GM12874 (cell line): ENCODE results near the gene PLAGL1.

Experiments used
- CTCF ChIP-seq: IDR thresholded peaks from 2 replicates; pipeline ENCODE4 v1.5.1; 2011; ENCODE audit warnings: low read depth, mild to moderate bottlenecking, control low read depth, low read length, moderate library complexity; ENCODE audit not compliant: insufficient read depth

The PLAGL1 gene, protein sequence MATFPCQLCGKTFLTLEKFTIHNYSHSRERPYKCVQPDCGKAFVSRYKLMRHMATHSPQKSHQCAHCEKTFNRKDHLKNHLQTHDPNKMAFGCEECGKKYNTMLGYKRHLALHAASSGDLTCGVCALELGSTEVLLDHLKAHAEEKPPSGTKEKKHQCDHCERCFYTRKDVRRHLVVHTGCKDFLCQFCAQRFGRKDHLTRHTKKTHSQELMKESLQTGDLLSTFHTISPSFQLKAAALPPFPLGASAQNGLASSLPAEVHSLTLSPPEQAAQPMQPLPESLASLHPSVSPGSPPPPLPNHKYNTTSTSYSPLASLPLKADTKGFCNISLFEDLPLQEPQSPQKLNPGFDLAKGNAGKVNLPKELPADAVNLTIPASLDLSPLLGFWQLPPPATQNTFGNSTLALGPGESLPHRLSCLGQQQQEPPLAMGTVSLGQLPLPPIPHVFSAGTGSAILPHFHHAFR

DNA sequence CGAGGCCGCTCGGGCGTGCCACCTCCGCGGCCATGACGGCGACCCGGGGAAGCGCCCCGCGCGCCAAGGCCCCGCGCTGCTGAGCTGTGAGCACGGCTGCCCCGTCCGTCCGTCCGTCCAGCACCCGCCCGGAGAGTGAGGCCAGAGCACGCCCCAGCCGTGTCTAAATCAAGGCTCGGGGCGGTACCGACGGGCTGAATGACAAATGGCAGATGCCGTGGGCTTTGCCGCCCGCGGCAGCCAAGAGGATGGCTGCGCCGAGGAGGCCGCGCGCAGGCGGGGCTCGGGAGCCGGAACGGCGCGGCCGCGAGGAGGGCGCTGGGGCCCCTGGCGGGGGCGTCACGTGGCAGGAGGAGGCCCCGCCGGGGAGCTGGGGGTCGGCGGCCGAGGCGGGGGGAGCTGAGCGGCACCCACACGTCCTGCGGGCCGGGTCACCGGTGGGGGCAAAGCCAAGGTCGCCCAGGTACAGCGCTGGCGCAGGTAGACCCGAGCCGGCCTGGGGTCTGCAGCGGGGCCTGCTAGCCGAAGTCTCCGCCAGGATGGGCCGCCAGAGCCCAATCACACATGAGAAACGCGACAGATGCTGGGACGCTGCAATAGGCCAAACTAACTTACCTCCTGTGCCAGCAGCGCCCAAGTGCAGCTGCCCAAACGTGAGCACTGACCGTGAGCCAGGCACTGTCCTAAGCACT, at the start of gene PLAGL1:
Gene PLAGL1, minus strand, starts transcription at position 140 of the 692 bp plus-strand sequence. CDS start 60,123 bp downstream, outside the sequence.
- TF ChIP-seq CTCF: no peak

DNA sequence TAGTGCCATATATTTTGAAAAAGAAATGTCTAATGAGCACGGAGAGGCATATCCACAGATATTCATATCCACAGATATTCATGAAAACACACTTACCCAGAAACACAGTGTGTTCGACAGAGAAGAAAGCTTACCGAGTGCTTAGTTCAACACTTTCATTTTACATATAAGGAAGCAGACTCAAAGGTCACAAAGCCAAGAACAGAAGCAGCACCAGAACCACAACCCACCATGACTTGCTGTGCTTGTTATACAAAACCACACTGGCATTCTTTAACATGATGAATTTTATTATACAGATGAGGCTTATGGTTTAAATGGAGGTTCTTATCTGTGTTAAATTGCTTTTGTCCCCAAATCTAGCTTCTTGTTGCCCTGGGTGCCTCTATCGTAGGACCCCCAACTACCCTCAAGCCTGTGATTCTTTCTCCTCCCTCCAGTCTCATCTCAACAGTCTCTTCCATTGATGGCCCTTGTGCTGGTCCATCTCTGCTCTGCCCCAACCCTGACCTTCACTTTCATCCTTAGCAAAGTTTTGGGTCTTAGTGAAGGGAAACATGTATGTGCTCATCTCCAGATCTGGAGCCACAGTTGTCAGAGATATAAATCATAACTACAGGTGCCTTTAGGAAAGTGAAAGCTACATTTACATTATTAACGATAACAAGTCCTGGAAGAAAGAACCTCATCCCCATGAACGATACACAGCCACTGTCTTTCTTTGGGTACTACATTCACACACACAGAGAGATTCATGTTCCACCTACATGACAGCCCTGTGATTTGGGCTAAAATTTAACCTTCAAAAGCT, 47.3 kb upstream of the PLAGL1 start:
- TF ChIP-seq CTCF: no peak

DNA sequence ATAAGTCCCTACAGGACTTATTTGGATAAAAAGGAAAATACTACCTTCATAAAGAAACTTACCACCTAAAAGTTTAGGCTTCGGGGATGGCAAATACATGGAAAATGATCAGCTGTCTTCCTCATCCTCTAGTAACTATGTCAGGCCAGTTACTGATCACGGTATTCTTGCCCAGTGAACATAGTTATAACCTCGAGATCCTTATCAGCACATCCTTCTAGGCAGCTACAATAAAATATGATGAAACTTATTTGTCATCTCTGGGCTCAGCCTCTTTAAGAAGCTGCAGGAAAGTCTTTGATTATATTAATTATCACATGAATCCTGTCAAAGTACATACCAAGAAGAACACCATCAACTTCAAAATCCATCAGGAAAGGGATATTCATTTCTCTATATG, 45.5 kb upstream of the PLAGL1 start:
- no peak for TF ChIP-seq CTCF

- no peak for TF ChIP-seq CTCF
Measured at GRCh38 chr6:144052488-144052887, 44.4 kb upstream of the PLAGL1 start.

DNA sequence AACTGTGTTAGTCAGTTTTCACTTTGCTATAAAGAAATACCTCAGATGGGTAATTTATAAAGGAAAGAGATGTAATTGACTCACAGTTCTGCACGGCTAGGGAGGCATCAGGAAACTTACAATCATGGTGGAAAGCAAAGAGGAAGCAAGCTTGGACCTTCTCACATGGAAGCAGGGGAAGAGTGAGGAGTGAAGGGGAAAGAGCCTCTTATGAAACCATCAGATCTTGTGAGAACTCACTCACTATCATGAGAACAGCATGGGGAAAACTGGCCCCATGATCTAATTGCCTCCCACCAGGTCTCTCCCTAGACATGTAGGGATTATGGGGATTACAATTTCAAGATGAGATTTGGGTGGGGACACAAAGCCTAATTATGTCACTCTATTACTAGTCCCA, 41.3 kb upstream of the PLAGL1 start:
- no peak for TF ChIP-seq CTCF

- no peak for TF ChIP-seq CTCF
Measured at GRCh38 chr6:144047688-144048087, 39.6 kb upstream of the PLAGL1 start.

- TF ChIP-seq CTCF: no peak
Measured at GRCh38 chr6:144036835-144037195, 28.8 kb upstream of the PLAGL1 start.
